HepG2 (cell line): ENCODE measurements around the gene LAX1. TPM values are rescaled to one million over a fixed set of nuclear protein-coding genes. Genes with fewer than 3 reads are reported as not detected.

Source experiments
- ATAC-seq: fragments of 200-7000 bp; cut with Tn5 transposase; 3 replicates; pipeline ENCODE4 v1.9.1; 2020; ENCODE audit warnings: mild to moderate bottlenecking, moderate library complexity
- BruUV-seq: library from RNA; stranded (reverse); fragments of 400-500 nt; replicated peaks from 2 replicates; lab custom pipeline; 2021; lab: Mats Ljungman, UMichigan
- CTCF ChIA-PET: fragments of 300-600 bp; formaldehyde crosslinking; extraction: SDS; loops from one replicate; lab custom pipeline; 2021; ENCODE audit warnings: low total read pairs, inconsistent platforms, low intra/inter-chr PET ratio; lab: Yijun Ruan, JAX
- POLR2A ChIA-PET: fragments of 350-600 bp; sonication (Branson Sonifier 250); formaldehyde crosslinking; loops from one replicate; lab custom pipeline; 2020; ENCODE audit warnings: antibody characterized with exemption, inconsistent platforms; lab: Yijun Ruan, JAX
- DNase-seq: peaks from one replicate; pipeline ENCODE4 v3.0.0-alpha.2; 2015; ENCODE audit warnings: low spot score
- FAIRE-seq: peaks from 3 replicates; lab custom pipeline; 2011; peaks lifted over from hg19 to GRCh38; lab: Jason Lieb, UNC
- H2AFZ ChIP-seq: one replicate; pipeline ENCODE4 v1.6.1; 2011; ENCODE audit warnings: low read length, inconsistent platforms
- H3K27ac ChIP-seq: fragments of 300-600 bp; 3 replicates; pipeline ENCODE4 v1.8.0; 2011; ENCODE audit warnings: mixed run types, mild to moderate bottlenecking, mixed read lengths, low read length, inconsistent platforms; ENCODE audit not compliant: insufficient read depth; ENCODE audit errors: extremely low read length
- H3K27me3 ChIP-seq, 2 experiments: fragments of 200-600 bp in 1 of 2; 2 replicates in 1 of 2; 3 replicates in 1 of 2; pipeline versions ENCODE4 v1.6.0 to v1.8.0; 2011; ENCODE audit warnings: low read length in 2 of 2, mild to moderate bottlenecking in 2 of 2, moderate library complexity in 2 of 2, inconsistent platforms in 1 of 2; ENCODE audit not compliant: insufficient read depth in 2 of 2, control insufficient read depth in 1 of 2
- H3K36me3 ChIP-seq, 2 experiments: fragments of 200-600 bp in 1 of 2; replicated peaks in 1 of 2; 2 replicates in 1 of 2; 3 replicates in 1 of 2; pipeline versions ENCODE4 v1.5.1 to v1.8.0; 2011; ENCODE audit warnings: low read length in 2 of 2, inconsistent platforms in 1 of 2; ENCODE audit not compliant: insufficient read depth in 2 of 2, control insufficient read depth in 1 of 2
- H3K4me1 ChIP-seq: 2 replicates; pipeline ENCODE4 v1.5.1; 2012; ENCODE audit warnings: low read length, inconsistent platforms; ENCODE audit not compliant: insufficient read depth
- H3K4me2 ChIP-seq: 2 replicates; pipeline ENCODE4 v1.6.0; 2011; ENCODE audit warnings: low read depth, low read length, inconsistent platforms
- H3K4me3 ChIP-seq, 3 experiments: fragments of 200-600 bp in 1 of 3; sonication (generic), shearing (Covaris generic) in 1 of 3; replicated peaks in 1 of 3; 2 replicates each; pipeline ENCODE4 v1.5.1; 2011 to 2016; ENCODE audit warnings: low read length in 3 of 3, inconsistent platforms in 2 of 3, low read depth in 2 of 3, mild to moderate bottlenecking in 2 of 3, control low read depth in 1 of 3, mixed read lengths in 1 of 3; ENCODE audit not compliant: insufficient read depth in 1 of 3
- H3K79me2 ChIP-seq: one replicate; pipeline ENCODE4 v1.6.1; 2011; ENCODE audit warnings: low read length, inconsistent platforms; ENCODE audit not compliant: insufficient read depth
- H3K9ac ChIP-seq: 2 replicates; pipeline ENCODE4 v1.6.0; 2011; ENCODE audit warnings: mild to moderate bottlenecking, low read depth, low read length, inconsistent platforms; ENCODE audit not compliant: insufficient read depth
- H3K9me3 ChIP-seq: 2 replicates; pipeline ENCODE4 v1.5.1; 2012; ENCODE audit warnings: mild to moderate bottlenecking, low read length
- H4K20me1 ChIP-seq: 2 replicates; pipeline ENCODE4 v1.6.0; 2011; ENCODE audit warnings: inconsistent platforms, mild to moderate bottlenecking, low read length, moderate library complexity; ENCODE audit not compliant: insufficient read depth
- ARID5B ChIP-seq: IDR thresholded peaks from 2 replicates; pipeline ENCODE4 v1.4.0; 2020; ENCODE audit warnings: mild to moderate bottlenecking, missing genetic modification reagents
- GZF1 ChIP-seq: sonication (generic); formaldehyde crosslinking; IDR thresholded peaks from 2 replicates; pipeline ENCODE4 v1.5.1; 2020; ENCODE audit warnings: mild to moderate bottlenecking, missing genetic modification reagents
- KDM6A ChIP-seq: IDR thresholded peaks from 2 replicates; pipeline ENCODE4 v1.6.1; 2016; ENCODE audit warnings: low read depth
- MEIS1 ChIP-seq: sonication (generic); formaldehyde crosslinking; IDR thresholded peaks from 2 replicates; pipeline ENCODE4 v1.9.0; 2021; ENCODE audit warnings: mild to moderate bottlenecking, missing genetic modification reagents, moderate library complexity, borderline replicate concordance
- NFE2L2 ChIP-seq: fragments of 150-350 bp; IDR thresholded peaks from 2 replicates; pipeline ENCODE4 v1.6.1; 2014; ENCODE audit warnings: low read length
- NKX3-1 ChIP-seq: sonication (generic); formaldehyde crosslinking; IDR thresholded peaks from 2 replicates; pipeline ENCODE4 v1.5.0; 2020; ENCODE audit warnings: missing genetic modification reagents
- REL ChIP-seq: sonication (generic); formaldehyde crosslinking; conservative IDR thresholded peaks from 2 replicates; pipeline ENCODE4 v1.8.0; 2022; ENCODE audit warnings: mild to moderate bottlenecking, missing genetic modification reagents, moderate library complexity
- SAP130 ChIP-seq: IDR thresholded peaks from 2 replicates; pipeline ENCODE4 v1.6.1; 2016; ENCODE audit warnings: low read depth
- STAT6 ChIP-seq: sonication (generic); formaldehyde crosslinking; IDR thresholded peaks from 2 replicates; pipeline ENCODE4 v1.4.0; 2020; ENCODE audit warnings: missing genetic modification reagents, mild to moderate bottlenecking, borderline replicate concordance
- YEATS4 ChIP-seq: sonication (generic); formaldehyde crosslinking; IDR thresholded peaks from 2 replicates; pipeline ENCODE4 v1.4.0; 2020; ENCODE audit warnings: missing genetic modification reagents, borderline replicate concordance
- ZBTB26 ChIP-seq: IDR thresholded peaks from 2 replicates; pipeline ENCODE4 v1.6.1; 2016; ENCODE audit warnings: missing compliant biosample characterization, missing genetic modification reagents, borderline replicate concordance
- ZNF235 ChIP-seq: sonication (generic); formaldehyde crosslinking; IDR thresholded peaks from 2 replicates; pipeline ENCODE4 v1.8.1; 2023; ENCODE audit warnings: mild to moderate bottlenecking, missing genetic modification reagents, borderline replicate concordance
- ZNF317 ChIP-seq: sonication (generic); formaldehyde crosslinking; IDR thresholded peaks from 2 replicates; pipeline ENCODE4 v1.5.0; 2020; ENCODE audit warnings: mild to moderate bottlenecking, missing genetic modification reagents
- ZNF660 ChIP-seq: sonication (generic); formaldehyde crosslinking; IDR thresholded peaks from 2 replicates; pipeline ENCODE4 v1.5.1; 2020; ENCODE audit warnings: mild to moderate bottlenecking, low read depth, missing genetic modification reagents, borderline replicate concordance
- ZNF780A ChIP-seq: sonication (generic); formaldehyde crosslinking; IDR thresholded peaks from 2 replicates; pipeline ENCODE4 v1.8.0; 2022; ENCODE audit warnings: mild to moderate bottlenecking, missing genetic modification reagents, moderate library complexity
- WGBS: methylation state at CpG from one replicate; pipeline ENCODE4 v1.1.6; 2017; ENCODE audit warnings: low lambda C conversion rate; 5-methylcytosine and 5-hydroxymethylcytosine counted together
- in situ Hi-C: cut with HindIII; loops from 2 replicates; pipeline ENCODE4 v1.10.0; 2017; ENCODE audit warnings: low pct_unique_long_range_greater_than_20kb; ENCODE audit not compliant: extremely low pct_ligation_motif_present
- intact Hi-C: fragments of 100-400 bp; cut with micrococcal nuclease; formaldehyde crosslinking; loops from one replicate; pipeline ENCODE4 v1.10.0; 2022; ENCODE audit not compliant: unreplicated experiment
- polyA plus RNA-seq, 8 experiments: library from polyadenylated mRNA; depleted of rRNA in 3 of 8; stranded (reverse) in 7 of 8; unstranded in 1 of 8; fragments of >200 nt; fragmentation: Illumina TruSeq in 4 of 8; extraction: Trizol in 4 of 8; gene quantifications; 2 replicates each; pipeline versions ENCODE4 v1.2.1 to v1.2.3, GENCODE V29; 2011 to 2016; ENCODE audit warnings: low read depth in 4 of 8, missing spikeins in 1 of 8, mixed read lengths in 1 of 8; ENCODE audit not compliant: insufficient read depth in 1 of 8
- total RNA-seq, 5 experiments: library from RNA; depleted of rRNA; stranded (reverse); fragments of >200 nt; fragmentation: Illumina TruSeq; extraction: Trizol; gene quantifications; 2 replicates each; pipeline ENCODE4 v1.2.3, GENCODE V29; 2016; ENCODE audit warnings: low read depth in 1 of 5

The LAX1 gene
- total and polyA plus RNA-seq, 2 of the 13 experiments (the other 11 are each of a cell fraction or from before 2014, with no cell fraction given) = not detected

- TF ChIP-seq STAT6 (CRISPR knock-in tag) = no peak
- peak; percentile 93 for TF ChIP-seq YEATS4
Observed at GRCh38 chr1:203795441-203796235, 30.7 kb downstream of the LAX1 start, which contains the start of the genes ZBED6 and ZC3H11A (continued).

GRCh38 chr1:203796236-203796605, 31.2 kb downstream of the LAX1 start:
- peak; percentile 20 for DNase-seq
- peak overlapping the region; percentile 75 to 88 (median 77) for H3K4me3 ChIP-seq
- peaks cover 2 to 25% of the 10 kb centered on the region in 2 experiments; a peak in 3 of 5 replicates for H3K36me3 ChIP-seq
- H3K27ac ChIP-seq = peak overlapping the region; percentile 97
- H3K9ac ChIP-seq = peak overlapping the region; percentile 97
- no peaks in the 10 kb centered on the region for H3K9me3 ChIP-seq
- BruUV-seq = no TSS peak
- peak; percentile 66 for ATAC-seq
- peaks cover 46% of the 10 kb centered on the region for H3K4me1 ChIP-seq
- FAIRE-seq = peak; percentile 44
- ChIA-PET POLR2A (interaction anchor here (2.0 kb wide), 1 partner anchor 11 kb away, joined by 4 read pairs; no protein-coding TSS in a partner anchor), CTCF (no interaction called here)
- peaks cover 53% of the 10 kb centered on the region for H3K79me2 ChIP-seq
- H4K20me1 ChIP-seq = peaks cover 29% of the 10 kb centered on the region
- intact Hi-C loops = no loop called here
- H3K4me2 ChIP-seq = peak overlapping the region; percentile 83
- no peaks in the 10 kb centered on the region for H3K27me3 ChIP-seq
- no peak overlapping the region for H2AFZ ChIP-seq
- under 1% methylated on average over 12 of the region's 12 CpGs for WGBS
- in situ Hi-C loops = no loop called here
- TF ChIP-seq MEIS1 (CRISPR knock-in tag) (no peak), KDM6A (no peak), ZNF780A (CRISPR knock-in tag) (no peak), REL (CRISPR knock-in tag) (no peak), SAP130 (CRISPR knock-in tag) (peak; percentile 36), ZBTB26 (CRISPR knock-in tag) (0 out of 2 replicates have a peak, but pooled peaks have one; percentile 8), ZNF317 (0 out of 2 replicates have a peak, but pooled peaks have one; percentile 3), NFE2L2 (no peak), NKX3-1 (CRISPR knock-in tag) (no peak), ZNF660 (CRISPR knock-in tag) (no peak), GZF1 (CRISPR knock-in tag) (no peak), ZNF235 (CRISPR knock-in tag) (no peak), ARID5B (no peak)
